ENCODE data around the gene SMIM24. TPM values are rescaled to one million over a fixed set of nuclear protein-coding genes. Genes with fewer than 3 reads are reported as not detected.

Gene SMIM24
- total RNA-seq, 1 donor from 2014 or later, result 1.7 TPM

GRCh38 chr19:3479177-3479833, 1.0 kb downstream of the SMIM24 start:
- Histone ChIP-seq H3K4me2 (no peak overlapping the region), H3K9me3 (ENCODE audit: low read depth) (no peaks in the 10 kb centered on the region), H3K4me3 (no peak overlapping the region), H3F3A (ENCODE audit: low read depth) (peaks cover 7% of the 10 kb centered on the region), H3K36me3 (no peaks in the 10 kb centered on the region), H4K20me1 (ENCODE audit: low read depth) (no peaks in the 10 kb centered on the region), H3K27ac (no peak overlapping the region), H3K27me3 (peaks cover 26% of the 10 kb centered on the region), H2AFZ (replicated peaks) (no peak overlapping the region), H3K79me2 (ENCODE audit: low read depth) (no peaks in the 10 kb centered on the region), H3K9ac (no peak overlapping the region), H3K4me1 (no peaks in the 10 kb centered on the region)
- Mint-ChIP-seq H3K27me3 (ENCODE audit: insufficient read depth, low read depth) (peaks cover 17% of the 10 kb centered on the region), H3K36me3 (no peaks in the 10 kb centered on the region), H3K9me3 (no peaks in the 10 kb centered on the region), H3K27ac (no peak overlapping the region), H3K4me3 (no peak overlapping the region), H3K4me1 (peaks cover 14% of the 10 kb centered on the region)
- peak; percentile 66 for DNase-seq (ENCODE audit: low spot score)
- TF ChIP-seq EZH2 (IDR thresholded peaks at IDR 0.05), result no peak
- no peak for TF ChIP-seq CTCF (IDR thresholded peaks at IDR 0.05)
- TF ChIP-seq EZH2phosphoT487 (IDR thresholded peaks at IDR 0.05), result no peak

GRCh38 chr19:3478409-3479176, 1.7 kb downstream of the SMIM24 start:
- Histone ChIP-seq H2AFZ (replicated peaks) (peak overlapping the region; percentile 57), H4K20me1 (ENCODE audit: low read depth) (no peaks in the 10 kb centered on the region), H3K4me1 (no peaks in the 10 kb centered on the region), H3K36me3 (no peaks in the 10 kb centered on the region), H3K27ac (no peak overlapping the region), H3K4me3 (no peak overlapping the region), H3K9ac (no peak overlapping the region), H3K27me3 (peaks cover 28% of the 10 kb centered on the region), H3F3A (ENCODE audit: low read depth) (peaks cover 7% of the 10 kb centered on the region), H3K9me3 (ENCODE audit: low read depth) (no peaks in the 10 kb centered on the region), H3K4me2 (no peak overlapping the region), H3K79me2 (ENCODE audit: low read depth) (no peaks in the 10 kb centered on the region)
- Mint-ChIP-seq H3K27me3 (ENCODE audit: insufficient read depth, low read depth) (peaks cover 16% of the 10 kb centered on the region), H3K27ac (no peak overlapping the region), H3K4me1 (peaks cover 14% of the 10 kb centered on the region), H3K4me3 (no peak overlapping the region), H3K9me3 (no peaks in the 10 kb centered on the region), H3K36me3 (no peaks in the 10 kb centered on the region)
- DNase-seq (ENCODE audit: low spot score), result no peak
- TF ChIP-seq EZH2phosphoT487 (IDR thresholded peaks at IDR 0.05) (no peak), EZH2 (IDR thresholded peaks at IDR 0.05) (no peak), CTCF (IDR thresholded peaks at IDR 0.05) (no peak)

- peaks cover 14% of the 10 kb centered on the region for H3K4me1 Mint-ChIP-seq
- H3K27me3 Mint-ChIP-seq (ENCODE audit: insufficient read depth, low read depth), result peaks cover 14% of the 10 kb centered on the region
- Histone ChIP-seq H3K4me3 (no peak overlapping the region), H3K36me3 (no peaks in the 10 kb centered on the region), H3K9ac (no peak overlapping the region), H4K20me1 (ENCODE audit: low read depth) (no peaks in the 10 kb centered on the region), H3F3A (ENCODE audit: low read depth) (peaks cover 7% of the 10 kb centered on the region), H3K4me1 (no peaks in the 10 kb centered on the region), H3K79me2 (ENCODE audit: low read depth) (no peaks in the 10 kb centered on the region), H3K27ac (no peak overlapping the region), H3K9me3 (ENCODE audit: low read depth) (no peaks in the 10 kb centered on the region), H3K4me2 (no peak overlapping the region), H3K27me3 (peaks cover 28% of the 10 kb centered on the region), H2AFZ (replicated peaks) (peak overlapping the region; percentile 57)
- H3K4me3 Mint-ChIP-seq, result no peak overlapping the region
- no peak overlapping the region for H3K27ac Mint-ChIP-seq
- no peaks in the 10 kb centered on the region for H3K36me3 Mint-ChIP-seq
- H3K9me3 Mint-ChIP-seq, result no peaks in the 10 kb centered on the region
- DNase-seq (ENCODE audit: low spot score), result no peak
- TF ChIP-seq EZH2phosphoT487 (IDR thresholded peaks at IDR 0.05), result no peak
- TF ChIP-seq CTCF (IDR thresholded peaks at IDR 0.05), result no peak
- no peak for TF ChIP-seq EZH2 (IDR thresholded peaks at IDR 0.05)
Measured at GRCh38 chr19:3477951-3478350, 2.4 kb downstream of the SMIM24 start.

Measured in neural progenitor cell (in vitro differentiated cells).